ENCODE measurements around the gene FAM181B. TPM values are rescaled to one million over a fixed set of nuclear protein-coding genes. Genes with fewer than 3 reads are reported as not detected.
A peak's percentile ranks its signal among the peaks of the same experiment; 100 is the strongest.

The FAM181B gene, protein sequence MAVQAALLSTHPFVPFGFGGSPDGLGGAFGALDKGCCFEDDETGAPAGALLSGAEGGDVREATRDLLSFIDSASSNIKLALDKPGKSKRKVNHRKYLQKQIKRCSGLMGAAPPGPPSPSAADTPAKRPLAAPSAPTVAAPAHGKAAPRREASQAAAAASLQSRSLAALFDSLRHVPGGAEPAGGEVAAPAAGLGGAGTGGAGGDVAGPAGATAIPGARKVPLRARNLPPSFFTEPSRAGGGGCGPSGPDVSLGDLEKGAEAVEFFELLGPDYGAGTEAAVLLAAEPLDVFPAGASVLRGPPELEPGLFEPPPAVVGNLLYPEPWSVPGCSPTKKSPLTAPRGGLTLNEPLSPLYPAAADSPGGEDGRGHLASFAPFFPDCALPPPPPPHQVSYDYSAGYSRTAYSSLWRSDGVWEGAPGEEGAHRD
- polyA plus RNA-seq (2013, experiment 1 of 2): not detected
- 0.01 TPM for polyA plus RNA-seq (2013, experiment 2 of 2)

DNA sequence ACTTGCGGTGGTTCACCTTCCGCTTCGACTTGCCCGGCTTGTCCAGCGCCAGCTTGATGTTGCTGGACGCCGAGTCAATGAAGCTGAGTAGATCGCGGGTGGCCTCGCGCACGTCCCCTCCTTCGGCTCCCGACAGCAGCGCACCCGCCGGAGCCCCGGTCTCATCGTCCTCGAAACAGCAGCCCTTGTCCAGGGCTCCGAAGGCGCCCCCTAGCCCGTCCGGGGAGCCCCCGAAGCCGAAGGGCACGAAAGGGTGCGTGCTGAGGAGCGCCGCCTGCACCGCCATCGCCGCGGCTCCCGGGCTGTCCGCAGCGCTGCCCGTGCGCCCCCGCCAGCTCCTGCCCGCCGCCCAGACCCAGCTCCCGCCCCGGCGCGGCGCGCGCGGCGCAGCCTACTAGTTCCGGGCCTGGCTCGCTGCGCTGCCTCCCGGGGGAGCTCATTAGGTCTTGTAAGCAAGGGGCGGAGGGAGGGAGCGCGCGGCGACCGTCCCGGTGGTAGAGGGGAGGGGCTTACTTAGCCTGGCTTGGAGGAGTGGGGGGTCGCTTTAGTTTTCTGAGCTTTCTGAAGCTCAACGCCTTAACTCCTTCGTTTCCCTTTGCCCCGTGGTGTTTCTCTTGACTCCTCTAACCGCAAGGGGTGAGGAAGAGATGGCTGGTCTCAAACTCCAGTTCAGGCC, at the start of gene FAM181B:
Gene FAM181B (minus strand): TSS at position 421 of the 676 bp plus-strand sequence. CDS start 135 bp downstream, at position 286.
- Histone ChIP-seq H3K4ac (ENCODE audit: low read length) (no peak within 1 kb of the TSS), H4K8ac (ENCODE audit: low read depth, low read length) (no peak within 1 kb of the TSS), H3K27me3 (ENCODE audit: control insufficient read depth in 3 of 3, insufficient read depth in 3 of 3, low read depth in 1 of 3, low read length in 3 of 3) (peaks cover 21 to 73% (median 56%) of the 10 kb centered on the region in 3 experiments)

DNA sequence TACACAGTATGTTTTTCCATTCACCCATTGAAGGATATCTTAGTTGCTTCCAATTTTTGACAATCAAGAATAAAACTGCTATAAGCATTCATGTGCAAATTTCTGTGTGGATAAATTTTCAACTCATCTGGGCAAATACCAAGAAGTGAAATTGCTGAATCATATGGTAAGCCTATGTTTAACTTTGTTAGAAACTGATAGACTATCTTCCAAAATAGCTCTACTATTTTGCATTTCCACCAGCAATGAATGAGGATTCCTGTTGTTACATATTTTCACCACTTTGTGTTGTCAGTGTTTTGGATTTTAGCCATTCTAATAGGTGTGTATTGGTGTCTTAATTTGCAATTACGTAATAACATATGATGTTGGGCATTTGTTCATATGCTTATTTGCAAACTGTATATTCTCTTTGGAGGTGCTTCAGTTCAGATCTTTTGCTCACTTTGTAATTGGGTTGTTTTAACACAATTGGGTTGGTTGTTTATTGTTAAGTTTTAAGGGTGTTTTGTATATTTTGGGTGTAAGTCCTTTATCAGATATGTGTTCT, 49.2 kb upstream of the FAM181B start:
- no peak overlapping the region for H2BK15ac ChIP-seq (ENCODE audit: low read length)
- peaks cover 0 to 2% (median 0%) of the 10 kb centered on the region in 3 experiments for H3K27me3 ChIP-seq (ENCODE audit: control insufficient read depth in 3 of 3, insufficient read depth in 3 of 3, low read depth in 1 of 3, low read length in 3 of 3)
- no peak overlapping the region for H3K27ac ChIP-seq (replicated peaks; ENCODE audit: low read length)
- no peak overlapping the region for H2AFZ ChIP-seq (ENCODE audit: low read length)
- H3K4me3 ChIP-seq (ENCODE audit: low read length in 2 of 2): no peak overlapping the region
- H3K79me1 ChIP-seq (ENCODE audit: low read depth, low read length): no peaks in the 10 kb centered on the region
- H3K4ac ChIP-seq (ENCODE audit: low read length): no peak overlapping the region
- H4K91ac ChIP-seq (ENCODE audit: low read depth, low read length, poor library complexity): no peak overlapping the region
- no peak overlapping the region for H4K8ac ChIP-seq (ENCODE audit: low read depth, low read length)
- H3K9ac ChIP-seq (ENCODE audit: low read depth, low read length, poor library complexity): no peak overlapping the region
- H2BK5ac ChIP-seq (ENCODE audit: low read length): no peak overlapping the region
- H3K4me2 ChIP-seq (ENCODE audit: insufficient read depth, low read length, poor library complexity, severe bottlenecking): no peak overlapping the region
- WGBS, 2 donors (ENCODE audit: extremely low coverage in 2 of 2, insufficient read length in 2 of 2, insufficient replicate concordance in 1 of 2): no CpG with 5 or more reads among the region's 1 CpG
- H2AK5ac ChIP-seq (ENCODE audit: low read depth, low read length): no peak overlapping the region
- no peak overlapping the region for H3K18ac ChIP-seq (ENCODE audit: low read length)
- no peak overlapping the region for H3K14ac ChIP-seq (ENCODE audit: low read length)
- no peak for DNase-seq (ENCODE audit: low spot score)
- no peak overlapping the region for H2BK12ac ChIP-seq (ENCODE audit: low read length)
- no peak overlapping the region for H2BK120ac ChIP-seq (ENCODE audit: low read depth, low read length)
- H3K4me1 ChIP-seq (ENCODE audit: control insufficient read depth in 2 of 2, insufficient read depth in 1 of 2, low read depth in 1 of 2, low read length in 2 of 2): peaks cover 0 to 1% of the 10 kb centered on the region in 2 donors
- H3K36me3 ChIP-seq (replicated peaks in 1 of 2; ENCODE audit: control insufficient read depth in 2 of 2, insufficient read depth in 2 of 2, low read length in 2 of 2): no peaks in the 10 kb centered on the region
- H3K23ac ChIP-seq (ENCODE audit: low read depth, low read length, poor library complexity): no peak overlapping the region
- peaks cover 0 to 3% of the 10 kb centered on the region in 2 donors for H3K9me3 ChIP-seq (replicated peaks in 1 of 2; ENCODE audit: control insufficient read depth in 2 of 2, insufficient read depth in 1 of 2, low read depth in 1 of 2, low read length in 2 of 2)

More for the DNA sequence above, at the start of gene FAM181B:
- peak; percentile 83 for DNase-seq (ENCODE audit: low spot score)
- H3K23ac ChIP-seq (ENCODE audit: low read depth, low read length, poor library complexity): peak within 1 kb of the TSS; percentile 82
- no peak within 1 kb of the TSS for H2BK5ac ChIP-seq (ENCODE audit: low read length)
- no peak within 1 kb of the TSS for H3K27ac ChIP-seq (replicated peaks; ENCODE audit: low read length)
- H2BK120ac ChIP-seq (ENCODE audit: low read depth, low read length): no peak within 1 kb of the TSS
- peak within 1 kb of the TSS; percentile 83 for H3K18ac ChIP-seq (ENCODE audit: low read length)
- peak within 1 kb of the TSS; percentile 94 for H3K4me2 ChIP-seq (ENCODE audit: insufficient read depth, low read length, poor library complexity, severe bottlenecking)
- H3K36me3 ChIP-seq (replicated peaks in 1 of 2; ENCODE audit: control insufficient read depth in 2 of 2, insufficient read depth in 2 of 2, low read length in 2 of 2): no peaks in the 10 kb centered on the region
- H4K91ac ChIP-seq (ENCODE audit: low read depth, low read length, poor library complexity): no peak within 1 kb of the TSS
- H2AK5ac ChIP-seq (ENCODE audit: low read depth, low read length): peak within 1 kb of the TSS; percentile 30
- no peak within 1 kb of the TSS for H3K14ac ChIP-seq (ENCODE audit: low read length)
- peaks cover 0 to 10% of the 10 kb centered on the region in 2 donors for H3K4me1 ChIP-seq (ENCODE audit: control insufficient read depth in 2 of 2, insufficient read depth in 1 of 2, low read depth in 1 of 2, low read length in 2 of 2)
- H2BK15ac ChIP-seq (ENCODE audit: low read length): peak within 1 kb of the TSS; percentile 39
- WGBS, 2 donors (ENCODE audit: extremely low coverage in 2 of 2, insufficient read length in 2 of 2, insufficient replicate concordance in 1 of 2): no CpG with 5 or more reads among the region's 67 CpGs
- H3K9me3 ChIP-seq (replicated peaks in 1 of 2; ENCODE audit: control insufficient read depth in 2 of 2, insufficient read depth in 1 of 2, low read depth in 1 of 2, low read length in 2 of 2): no peaks in the 10 kb centered on the region
- H3K9ac ChIP-seq (ENCODE audit: low read depth, low read length, poor library complexity): peak within 1 kb of the TSS; percentile 84
- H3K4me3 ChIP-seq (ENCODE audit: low read length in 2 of 2): peak within 1 kb of the TSS; percentile 46 to 76
- H2BK12ac ChIP-seq (ENCODE audit: low read length): no peak within 1 kb of the TSS
- H2AFZ ChIP-seq (ENCODE audit: low read length): peak within 1 kb of the TSS; percentile 96
- no peaks in the 10 kb centered on the region for H3K79me1 ChIP-seq (ENCODE audit: low read depth, low read length)

DNA sequence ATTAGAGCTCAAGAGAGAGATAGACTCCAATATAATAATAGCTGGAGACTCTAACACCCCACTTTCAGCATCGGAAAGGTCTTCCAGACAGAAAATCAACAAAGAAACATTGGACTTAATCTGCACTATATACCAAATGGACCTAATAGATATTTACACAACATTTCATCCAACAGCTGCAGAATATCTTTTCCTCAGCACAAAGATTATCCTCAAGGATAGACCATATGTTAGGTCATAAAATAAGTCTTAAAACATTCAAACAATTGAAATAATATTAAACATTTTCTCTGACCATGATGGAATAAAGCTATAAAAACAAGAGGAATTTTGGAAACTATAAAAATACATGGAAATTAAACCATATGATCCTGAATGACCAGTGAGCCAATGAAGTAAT, 45.1 kb upstream of the FAM181B start:
- H4K91ac ChIP-seq (ENCODE audit: low read depth, low read length, poor library complexity): no peak overlapping the region
- DNase-seq (ENCODE audit: low spot score): no peak
- no peak overlapping the region for H2BK15ac ChIP-seq (ENCODE audit: low read length)
- H3K79me1 ChIP-seq (ENCODE audit: low read depth, low read length): no peaks in the 10 kb centered on the region
- no peak overlapping the region for H2AFZ ChIP-seq (ENCODE audit: low read length)
- no peaks in the 10 kb centered on the region for H3K36me3 ChIP-seq (replicated peaks in 1 of 2; ENCODE audit: control insufficient read depth in 2 of 2, insufficient read depth in 2 of 2, low read length in 2 of 2)
- H3K4me2 ChIP-seq (ENCODE audit: insufficient read depth, low read length, poor library complexity, severe bottlenecking): no peak overlapping the region
- H2BK5ac ChIP-seq (ENCODE audit: low read length): no peak overlapping the region
- WGBS, 2 donors (ENCODE audit: extremely low coverage in 2 of 2, insufficient read length in 2 of 2, insufficient replicate concordance in 1 of 2): no CpG with 5 or more reads among the region's 1 CpG
- no peak overlapping the region for H2AK5ac ChIP-seq (ENCODE audit: low read depth, low read length)
- H3K23ac ChIP-seq (ENCODE audit: low read depth, low read length, poor library complexity): no peak overlapping the region
- no peak overlapping the region for H2BK120ac ChIP-seq (ENCODE audit: low read depth, low read length)
- no peak overlapping the region for H3K18ac ChIP-seq (ENCODE audit: low read length)
- H3K14ac ChIP-seq (ENCODE audit: low read length): no peak overlapping the region
- H3K27ac ChIP-seq (replicated peaks; ENCODE audit: low read length): no peak overlapping the region
- H3K4me1 ChIP-seq (ENCODE audit: control insufficient read depth in 2 of 2, insufficient read depth in 1 of 2, low read depth in 1 of 2, low read length in 2 of 2): no peaks in the 10 kb centered on the region
- no peak overlapping the region for H3K4me3 ChIP-seq (ENCODE audit: low read length in 2 of 2)
- H2BK12ac ChIP-seq (ENCODE audit: low read length): no peak overlapping the region
- no peak overlapping the region for H3K9ac ChIP-seq (ENCODE audit: low read depth, low read length, poor library complexity)
- no peaks in the 10 kb centered on the region for H3K27me3 ChIP-seq (ENCODE audit: control insufficient read depth in 3 of 3, insufficient read depth in 3 of 3, low read depth in 1 of 3, low read length in 3 of 3)
- H3K9me3 ChIP-seq (replicated peaks in 1 of 2; ENCODE audit: control insufficient read depth in 2 of 2, insufficient read depth in 1 of 2, low read depth in 1 of 2, low read length in 2 of 2): peaks cover 0 to 3% of the 10 kb centered on the region in 2 donors
- no peak overlapping the region for H4K8ac ChIP-seq (ENCODE audit: low read depth, low read length)
- H3K4ac ChIP-seq (ENCODE audit: low read length): no peak overlapping the region

DNA sequence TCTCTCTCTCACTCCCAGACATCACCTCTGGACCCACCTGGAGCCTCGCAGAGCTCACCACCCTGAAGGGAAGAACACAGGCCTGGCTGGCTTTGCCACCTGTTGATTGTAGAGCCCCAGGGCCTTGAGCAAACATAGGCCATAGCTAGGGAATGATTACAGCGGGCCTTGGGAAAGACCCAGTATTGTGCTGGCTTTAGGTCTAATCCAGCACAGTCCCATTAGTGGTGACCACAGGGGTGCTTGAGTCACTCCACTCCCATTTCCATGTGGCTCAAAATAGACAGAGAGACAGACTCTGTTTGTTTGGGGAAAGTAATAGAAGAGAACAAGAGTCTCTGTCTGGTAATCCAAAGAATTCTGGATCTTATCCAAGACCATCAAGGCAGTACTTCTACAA, 42.7 kb upstream of the FAM181B start:
- Histone ChIP-seq H3K4me2 (ENCODE audit: insufficient read depth, low read length, poor library complexity, severe bottlenecking) (no peak overlapping the region), H2BK120ac (ENCODE audit: low read depth, low read length) (no peak overlapping the region), H3K4me3 (ENCODE audit: low read length in 2 of 2) (no peak overlapping the region), H3K4me1 (ENCODE audit: control insufficient read depth in 2 of 2, insufficient read depth in 1 of 2, low read depth in 1 of 2, low read length in 2 of 2) (no peaks in the 10 kb centered on the region), H3K14ac (ENCODE audit: low read length) (no peak overlapping the region), H3K36me3 (replicated peaks in 1 of 2; ENCODE audit: control insufficient read depth in 2 of 2, insufficient read depth in 2 of 2, low read length in 2 of 2) (no peaks in the 10 kb centered on the region), H3K9ac (ENCODE audit: low read depth, low read length, poor library complexity) (no peak overlapping the region), H4K8ac (ENCODE audit: low read depth, low read length) (no peak overlapping the region), H2BK5ac (ENCODE audit: low read length) (no peak overlapping the region), H2BK15ac (ENCODE audit: low read length) (no peak overlapping the region), H3K9me3 (replicated peaks in 1 of 2; ENCODE audit: control insufficient read depth in 2 of 2, insufficient read depth in 1 of 2, low read depth in 1 of 2, low read length in 2 of 2) (no peaks in the 10 kb centered on the region), H4K91ac (ENCODE audit: low read depth, low read length, poor library complexity) (no peak overlapping the region), H2BK12ac (ENCODE audit: low read length) (no peak overlapping the region), H2AFZ (ENCODE audit: low read length) (no peak overlapping the region), H3K4ac (ENCODE audit: low read length) (no peak overlapping the region), H3K18ac (ENCODE audit: low read length) (no peak overlapping the region), H3K27me3 (ENCODE audit: control insufficient read depth in 3 of 3, insufficient read depth in 3 of 3, low read depth in 1 of 3, low read length in 3 of 3) (no peaks in the 10 kb centered on the region), H2AK5ac (ENCODE audit: low read depth, low read length) (no peak overlapping the region), H3K79me1 (ENCODE audit: low read depth, low read length) (no peaks in the 10 kb centered on the region), H3K27ac (replicated peaks; ENCODE audit: low read length) (no peak overlapping the region), H3K23ac (ENCODE audit: low read depth, low read length, poor library complexity) (no peak overlapping the region)
- no CpG with 5 or more reads among the region's 2 CpGs for WGBS, 2 donors (ENCODE audit: extremely low coverage in 2 of 2, insufficient read length in 2 of 2, insufficient replicate concordance in 1 of 2)
- DNase-seq (ENCODE audit: low spot score): no peak
